Mononuclear cell (primary cell): ENCODE results near the gene CATSPERD. TPM values are rescaled to one million over a fixed set of nuclear protein-coding genes. Genes with fewer than 3 reads are reported as not detected.
"Not testable (repeated sequence)": the region's sequence is repeated elsewhere in the genome, so short reads cannot be mapped to it uniquely, and the experiment has no call there.

Experiments used
- H3K27me3 ChIP-seq: 2 replicates; pipeline ENCODE4 v1.6.0; 2011; ENCODE audit warnings: low read length, control low read depth; ENCODE audit not compliant: insufficient read depth
- H3K4me1 ChIP-seq: 2 replicates; pipeline ENCODE4 v1.5.1; 2011; ENCODE audit warnings: mild to moderate bottlenecking, low read length, control low read depth; ENCODE audit not compliant: insufficient read depth
- H3K4me3 ChIP-seq: 2 replicates; pipeline ENCODE4 v1.5.1; 2011; ENCODE audit warnings: mild to moderate bottlenecking, low read length, moderate library complexity
- H3K9me3 ChIP-seq: 2 replicates; pipeline ENCODE4 v1.5.1; 2011; ENCODE audit warnings: low read depth, mild to moderate bottlenecking, control low read depth, low read length
- total RNA-seq: library from RNA; depleted of rRNA; stranded (reverse); fragments of >200 nt; gene quantifications from one replicate; pipeline ENCODE4 v1.2.3, GENCODE V29; 2012

Gene CATSPERD
- total RNA-seq, 1 donor = not detected

- H3K4me1 ChIP-seq, H3K9me3 ChIP-seq, H3K27me3 ChIP-seq, H3K4me3 ChIP-seq: not testable (repeated sequence)
Observed at GRCh38 chr19:5780916-5781315, 60.5 kb downstream of the CATSPERD start.

- no peak overlapping the region for H3K4me3 ChIP-seq
- no peaks in the 10 kb centered on the region for H3K27me3 ChIP-seq
- H3K4me1 ChIP-seq = no peaks in the 10 kb centered on the region
Observed at GRCh38 chr19:5782322-5782721, 61.9 kb downstream of the CATSPERD start.

DNA sequence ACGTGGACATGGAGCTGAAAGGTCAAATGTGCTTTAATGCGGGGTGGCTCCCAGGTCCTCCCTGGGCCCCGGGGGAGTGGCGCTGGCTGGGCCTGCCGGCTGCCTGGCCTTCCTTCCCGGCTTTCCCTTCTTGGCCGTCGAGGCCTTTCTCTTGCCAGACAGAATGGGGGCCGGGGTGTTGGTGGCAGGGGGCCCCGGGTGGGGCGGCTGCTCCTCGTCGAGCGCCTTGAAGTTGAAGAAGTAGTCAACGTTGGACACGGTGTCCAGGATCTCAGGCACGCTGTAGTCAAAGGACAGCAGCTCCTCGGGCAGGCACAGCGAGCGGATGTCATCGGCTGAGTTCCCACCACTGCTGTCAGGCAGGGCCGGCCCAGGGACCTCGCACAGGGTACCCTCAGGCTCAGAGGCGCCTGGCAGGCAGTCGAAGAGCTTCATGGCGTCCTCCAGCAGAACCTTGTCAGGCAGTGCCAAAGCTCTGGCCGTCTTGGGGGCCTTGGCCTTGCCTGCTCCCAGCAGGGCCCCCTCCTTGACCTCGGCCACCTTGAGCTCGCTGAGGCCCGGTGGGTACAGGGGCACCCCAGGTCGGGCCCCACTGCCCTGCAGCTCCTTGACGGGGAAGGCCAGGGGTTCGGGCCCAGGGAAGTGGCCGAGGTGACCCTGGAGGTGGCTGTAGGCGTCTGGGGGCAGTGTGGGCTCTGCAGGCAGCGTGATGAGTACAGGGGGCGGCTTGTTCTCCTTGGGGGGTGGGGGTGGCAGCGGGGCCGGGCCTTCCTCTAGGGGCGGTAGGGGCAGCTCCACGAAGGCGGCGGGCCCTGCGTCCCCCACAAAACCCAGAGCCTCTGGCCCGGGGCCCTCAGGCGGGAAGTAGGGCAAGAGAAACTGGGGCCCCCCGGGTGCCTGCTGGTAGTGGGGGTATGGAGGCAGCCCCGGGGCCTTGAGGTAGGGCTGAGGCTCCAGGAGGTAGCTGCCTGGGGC is 62.8 kb downstream of the CATSPERD start:
- H3K4me3 ChIP-seq = no peak overlapping the region
- no peaks in the 10 kb centered on the region for H3K9me3 ChIP-seq
- H3K4me1 ChIP-seq = no peaks in the 10 kb centered on the region
- no peaks in the 10 kb centered on the region for H3K27me3 ChIP-seq

More at GRCh38 chr19:5782322-5782721, 61.9 kb downstream of the CATSPERD start:
- H3K9me3 ChIP-seq = no peaks in the 10 kb centered on the region

DNA sequence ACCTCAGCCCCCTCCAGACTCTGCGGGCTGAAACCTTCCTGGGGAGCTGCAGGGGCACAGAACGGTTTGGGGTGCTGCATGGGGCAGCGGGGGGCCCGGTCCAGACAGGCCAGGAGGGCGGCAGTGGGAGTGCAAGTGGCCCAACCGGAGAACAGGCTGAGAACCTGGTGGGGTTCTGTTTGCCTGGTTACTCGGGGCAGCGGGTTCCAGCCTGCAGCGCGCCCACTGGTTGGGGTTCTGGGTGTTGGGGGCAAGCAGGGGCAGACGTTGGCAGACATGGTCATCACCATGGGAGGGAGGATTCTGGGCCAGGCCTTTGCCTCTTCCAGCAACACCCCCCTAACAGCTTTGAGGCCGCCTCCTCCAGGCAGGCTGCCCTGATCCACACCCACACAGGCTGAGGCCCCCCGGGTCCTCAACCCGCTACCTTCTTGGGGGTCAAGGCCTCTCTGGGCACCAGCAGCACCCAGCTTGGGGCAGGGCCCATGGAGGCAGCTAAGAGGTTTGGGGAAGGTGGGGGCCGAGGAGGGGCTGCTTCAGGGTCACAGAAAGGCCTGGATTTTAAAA is 64.2 kb downstream of the CATSPERD start, which contains the start of gene PRR22:
Gene PRR22, minus strand, starts transcription at position 166 of the 567 bp plus-strand sequence. Its CDS starts 86 bp downstream, at position 80.
- no peak within 1 kb of the TSS for H3K4me3 ChIP-seq
- H3K27me3 ChIP-seq = no peaks in the 10 kb centered on the region
- peaks cover 1% of the 10 kb centered on the region for H3K4me1 ChIP-seq
- H3K9me3 ChIP-seq = no peaks in the 10 kb centered on the region

- Histone ChIP-seq H3K4me3 (no peak overlapping the region), H3K9me3 (no peaks in the 10 kb centered on the region), H3K4me1 (peaks cover 9% of the 10 kb centered on the region)
Observed at GRCh38 chr19:5785423-5785822, 65.0 kb downstream of the CATSPERD start.

GRCh38 chr19:5786593-5787408 is 66.4 kb downstream of the CATSPERD start:
- H3K4me1 ChIP-seq = peaks cover 10% of the 10 kb centered on the region
- no peaks in the 10 kb centered on the region for H3K9me3 ChIP-seq
- H3K4me3 ChIP-seq = no peak overlapping the region
- no peaks in the 10 kb centered on the region for H3K27me3 ChIP-seq

More at GRCh38 chr19:5785423-5785822, 65.0 kb downstream of the CATSPERD start:
- H3K27me3 ChIP-seq = no peaks in the 10 kb centered on the region

GRCh38 chr19:5787409-5788182 is 67.2 kb downstream of the CATSPERD start:
- Histone ChIP-seq H3K4me1 (peaks cover 10% of the 10 kb centered on the region), H3K4me3 (no peak overlapping the region), H3K9me3 (no peaks in the 10 kb centered on the region), H3K27me3 (no peaks in the 10 kb centered on the region)

DNA sequence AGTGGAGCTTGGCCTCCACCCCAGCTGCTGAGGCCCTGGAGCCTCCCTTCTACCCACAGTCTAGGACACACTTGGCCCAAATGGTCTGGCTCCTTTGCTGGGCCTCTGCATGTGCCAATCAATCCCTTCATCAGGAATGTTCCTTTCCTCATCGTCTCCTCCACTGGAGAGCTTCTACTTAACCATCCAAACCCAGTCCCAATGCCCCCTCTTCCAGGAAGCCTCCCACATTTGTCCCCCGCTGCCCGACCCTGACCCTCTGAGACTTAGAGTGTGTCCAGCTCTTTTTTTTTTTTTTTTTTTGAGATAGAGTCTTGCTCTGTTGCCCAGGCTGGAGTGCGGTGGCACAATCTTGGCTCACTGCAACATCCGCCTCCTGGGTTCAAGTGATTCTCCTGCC is 68.0 kb downstream of the CATSPERD start:
- Histone ChIP-seq H3K9me3 (no peaks in the 10 kb centered on the region), H3K4me3 (no peak overlapping the region), H3K4me1 (peaks cover 10% of the 10 kb centered on the region), H3K27me3 (no peaks in the 10 kb centered on the region)

DNA sequence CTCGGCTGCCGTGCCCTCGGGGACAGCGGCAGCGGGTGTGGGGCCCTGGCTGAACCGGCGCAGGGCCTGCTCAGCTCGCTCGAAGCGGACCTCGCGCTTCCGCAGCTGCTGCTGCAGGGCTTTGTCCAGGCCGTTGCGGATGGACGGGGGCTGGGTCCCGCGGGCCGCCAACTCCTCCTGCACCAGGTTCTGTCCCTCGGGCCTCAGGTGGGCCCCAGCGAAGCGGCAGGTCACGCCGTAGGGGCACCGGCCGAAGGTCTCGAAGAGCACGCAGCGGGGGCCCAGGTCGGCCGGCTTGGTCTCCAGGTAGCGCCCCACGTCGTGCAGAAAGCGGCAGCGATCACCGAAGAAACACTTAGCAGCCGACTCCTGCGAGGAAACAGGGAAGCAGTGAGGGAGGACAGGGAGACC is 68.9 kb downstream of the CATSPERD start:
- H3K9me3 ChIP-seq = no peaks in the 10 kb centered on the region
- H3K27me3 ChIP-seq = no peaks in the 10 kb centered on the region
- H3K4me1 ChIP-seq = peaks cover 10% of the 10 kb centered on the region
- H3K4me3 ChIP-seq = no peak overlapping the region

DNA sequence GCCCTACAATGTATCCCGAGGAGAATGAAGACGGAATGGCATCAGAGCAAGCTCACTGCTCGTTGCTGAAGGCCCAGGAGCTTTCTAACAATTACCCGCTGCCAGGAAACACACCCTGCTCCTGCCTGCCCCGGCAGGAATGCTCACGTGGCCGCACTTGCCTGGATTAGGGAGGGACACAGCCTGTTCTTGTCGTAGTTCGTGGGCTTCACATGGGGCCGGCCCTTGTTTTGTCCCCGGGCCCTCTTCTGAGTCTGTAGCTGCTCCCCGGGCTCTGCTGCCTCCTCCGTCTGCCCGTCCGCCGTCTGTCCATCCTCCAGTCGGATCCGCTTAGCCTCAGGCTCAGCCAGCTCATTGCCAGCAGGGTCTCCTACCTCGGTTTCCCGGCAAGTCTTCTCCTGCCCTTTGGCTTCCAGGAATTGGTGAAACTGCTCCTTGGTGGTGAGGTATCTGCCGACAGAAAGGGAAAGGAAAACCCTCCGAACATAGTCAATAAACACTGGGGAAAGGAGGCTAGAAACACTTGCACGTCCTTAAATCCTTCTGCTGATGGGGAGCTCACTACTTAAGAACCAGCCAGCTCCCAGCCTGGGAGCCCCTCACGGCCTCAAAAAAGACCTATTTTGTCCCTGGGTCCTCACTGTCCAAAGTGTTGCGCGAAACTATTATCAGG is 69.6 kb downstream of the CATSPERD start:
- Histone ChIP-seq H3K4me3 (peak overlapping the region; percentile 65), H3K27me3 (no peaks in the 10 kb centered on the region), H3K9me3 (no peaks in the 10 kb centered on the region), H3K4me1 (peaks cover 10% of the 10 kb centered on the region)

GRCh38 chr19:5790559-5791520 is 70.4 kb downstream of the CATSPERD start, which contains the start of gene DUS3L:
Gene DUS3L, minus strand, starts transcription at chr19:5791163. Its CDS starts 22 bp downstream, at chr19:5791141.
- no peaks in the 10 kb centered on the region for H3K27me3 ChIP-seq
- H3K4me3 ChIP-seq = peak within 1 kb of the TSS; percentile 65
- no peaks in the 10 kb centered on the region for H3K9me3 ChIP-seq
- peaks cover 10% of the 10 kb centered on the region for H3K4me1 ChIP-seq

DNA sequence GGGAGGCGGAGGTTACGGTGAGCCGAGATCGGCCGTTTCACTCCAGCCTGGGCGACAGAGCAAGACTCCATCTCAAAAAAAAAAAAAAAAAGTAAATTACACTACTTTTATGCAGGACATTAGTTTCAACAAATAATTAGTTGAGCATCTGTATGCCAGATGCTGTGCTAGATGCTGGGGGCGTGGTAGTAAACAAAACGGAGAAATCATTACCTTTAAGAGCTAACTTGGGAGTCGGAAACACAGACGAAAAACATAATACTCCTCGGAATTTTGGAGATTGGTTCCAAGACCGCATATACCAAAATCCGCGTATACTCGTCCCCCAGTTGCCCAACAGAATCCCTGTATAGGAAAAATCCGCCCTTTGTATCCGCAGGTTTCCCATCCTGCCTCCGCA is 71.8 kb downstream of the CATSPERD start:
- Histone ChIP-seq H3K9me3 (no peaks in the 10 kb centered on the region), H3K27me3 (no peaks in the 10 kb centered on the region), H3K4me1 (peaks cover 10% of the 10 kb centered on the region), H3K4me3 (no peak overlapping the region)

DNA sequence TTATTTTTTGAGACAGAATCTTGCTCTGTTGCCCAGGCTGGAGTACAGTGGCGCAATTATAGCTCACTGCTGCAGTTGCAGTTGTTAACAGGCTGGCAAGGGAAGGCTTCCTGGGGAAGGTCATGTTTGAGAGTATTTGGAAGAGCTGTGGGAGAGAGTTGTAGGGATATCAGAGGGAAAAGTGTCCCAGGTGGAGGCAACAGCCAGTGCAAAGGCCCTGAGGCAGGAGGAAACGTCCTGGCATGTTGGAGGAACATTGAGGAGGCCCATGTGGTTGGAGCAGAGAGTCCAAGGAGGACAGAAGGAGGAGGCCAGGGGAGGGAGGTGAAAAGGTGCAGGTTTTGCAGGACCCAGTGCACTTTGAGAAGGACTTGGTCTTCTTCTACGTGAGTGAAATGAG is 72.8 kb downstream of the CATSPERD start:
- Histone ChIP-seq H3K9me3 (no peaks in the 10 kb centered on the region), H3K4me1 (peaks cover 10% of the 10 kb centered on the region), H3K27me3 (no peaks in the 10 kb centered on the region), H3K4me3 (no peak overlapping the region)
